BLaER1 (cell line): ENCODE measurements around the gene KAT2B.

Source experiments
- H3K27ac ChIP-seq: shearing (Covaris generic); formaldehyde crosslinking; 2 replicates; pipeline ENCODE4 v1.8.1; 2022
- H3K27me3 ChIP-seq: shearing (Covaris generic); formaldehyde crosslinking; 2 replicates; pipeline ENCODE4 v1.8.1; 2022
- H3K36me3 ChIP-seq: shearing (Covaris generic); formaldehyde crosslinking; 2 replicates; pipeline ENCODE4 v1.8.1; 2022
- H3K4me1 ChIP-seq: shearing (Covaris generic); formaldehyde crosslinking; 2 replicates; pipeline ENCODE4 v1.8.1; 2022
- H3K4me2 ChIP-seq: shearing (Covaris generic); formaldehyde crosslinking; 2 replicates; pipeline ENCODE4 v1.8.1; 2022
- H3K4me3 ChIP-seq: shearing (Covaris generic); formaldehyde crosslinking; 2 replicates; pipeline ENCODE4 v1.8.1; 2022
- H3K9ac ChIP-seq: shearing (Covaris generic); formaldehyde crosslinking; 2 replicates; pipeline ENCODE4 v1.8.1; 2022
- H3K9me3 ChIP-seq: shearing (Covaris generic); formaldehyde crosslinking; 2 replicates; pipeline ENCODE4 v1.8.1; 2022
- H4K20me1 ChIP-seq: shearing (Covaris generic); formaldehyde crosslinking; 2 replicates; pipeline ENCODE4 v1.8.1; 2022
- Cebpa-rat ChIP-seq: shearing (Covaris generic); IDR thresholded peaks from 2 replicates; pipeline ENCODE4 v1.8.1; 2022

The KAT2B gene

GRCh38 chr3:20060974-20061685 lies 20.9 kb downstream of the KAT2B start:
- Histone ChIP-seq H3K27me3 (no peaks in the 10 kb centered on the region), H3K4me3 (no peak overlapping the region), H3K9ac (no peak overlapping the region), H3K36me3 (no peaks in the 10 kb centered on the region), H3K27ac (no peak overlapping the region), H3K9me3 (no peaks in the 10 kb centered on the region), H3K4me2 (0 out of 2 replicates have a peak overlapping the region, but pooled peaks have one; percentile 4), H4K20me1 (peaks cover 18% of the 10 kb centered on the region; the same call in 1 of the 2 replicates), H3K4me1 (no peaks in the 10 kb centered on the region; the same call in 1 of the 2 replicates)
- TF ChIP-seq Cebpa-rat = peak; percentile 73; the same call in 1 of the 2 replicates

- no peaks in the 10 kb centered on the region for H3K36me3 ChIP-seq
- H3K9ac ChIP-seq = no peak overlapping the region
- H3K9me3 ChIP-seq = no peaks in the 10 kb centered on the region
- TF ChIP-seq Cebpa-rat = no peak
- no peak overlapping the region for H3K27ac ChIP-seq
- H3K4me2 ChIP-seq = no peak overlapping the region
- H3K4me3 ChIP-seq = no peak overlapping the region
- H3K4me1 ChIP-seq = no peaks in the 10 kb centered on the region; the same call in 1 of the 2 replicates
- H3K27me3 ChIP-seq = no peaks in the 10 kb centered on the region
- peaks cover 18% of the 10 kb centered on the region; the same call in 1 of the 2 replicates for H4K20me1 ChIP-seq
These were observed 22.8 kb downstream of the KAT2B start for GRCh38 chr3:20062996-20063395.

GRCh38 chr3:20064387-20064786 lies 24.1 kb downstream of the KAT2B start:
- no peak overlapping the region for H3K4me3 ChIP-seq
- no peak overlapping the region for H3K27ac ChIP-seq
- H3K4me2 ChIP-seq = no peak overlapping the region
- no peaks in the 10 kb centered on the region for H3K27me3 ChIP-seq
- H3K9me3 ChIP-seq = no peaks in the 10 kb centered on the region
- no peak for TF ChIP-seq Cebpa-rat
- peaks cover 18% of the 10 kb centered on the region; the same call in 1 of the 2 replicates for H4K20me1 ChIP-seq
- no peaks in the 10 kb centered on the region; the same call in 1 of the 2 replicates for H3K4me1 ChIP-seq
- no peaks in the 10 kb centered on the region for H3K36me3 ChIP-seq
- no peak overlapping the region for H3K9ac ChIP-seq

GRCh38 chr3:20064796-20065564 lies 24.7 kb downstream of the KAT2B start:
- Histone ChIP-seq H3K4me3 (no peak overlapping the region), H3K9me3 (no peaks in the 10 kb centered on the region), H3K9ac (no peak overlapping the region), H3K27ac (no peak overlapping the region), H3K4me1 (no peaks in the 10 kb centered on the region; the same call in 1 of the 2 replicates), H4K20me1 (peaks cover 18% of the 10 kb centered on the region; the same call in 1 of the 2 replicates), H3K4me2 (no peak overlapping the region), H3K27me3 (no peaks in the 10 kb centered on the region), H3K36me3 (no peaks in the 10 kb centered on the region)
- no peak for TF ChIP-seq Cebpa-rat

- no peak overlapping the region for H3K4me3 ChIP-seq
- H3K9ac ChIP-seq = no peak overlapping the region
- no peaks in the 10 kb centered on the region for H3K36me3 ChIP-seq
- no peak overlapping the region for H3K27ac ChIP-seq
- no peak overlapping the region for H3K4me2 ChIP-seq
- H4K20me1 ChIP-seq = peaks cover 18% of the 10 kb centered on the region; the same call in 1 of the 2 replicates
- H3K4me1 ChIP-seq = no peaks in the 10 kb centered on the region; the same call in 1 of the 2 replicates
- no peak for TF ChIP-seq Cebpa-rat
- H3K9me3 ChIP-seq = no peaks in the 10 kb centered on the region
- no peaks in the 10 kb centered on the region for H3K27me3 ChIP-seq
These were observed 25.8 kb downstream of the KAT2B start for GRCh38 chr3:20066079-20066478.

- H3K27me3 ChIP-seq = no peaks in the 10 kb centered on the region
- no peak overlapping the region for H3K4me2 ChIP-seq
- H3K4me1 ChIP-seq = no peaks in the 10 kb centered on the region
- H3K27ac ChIP-seq = no peak overlapping the region
- no peak for TF ChIP-seq Cebpa-rat
- H3K9me3 ChIP-seq = no peaks in the 10 kb centered on the region
- peaks cover 18% of the 10 kb centered on the region; the same call in 1 of the 2 replicates for H4K20me1 ChIP-seq
- H3K4me3 ChIP-seq = no peak overlapping the region
- no peak overlapping the region for H3K9ac ChIP-seq
- H3K36me3 ChIP-seq = 0 out of 2 replicates have a peak, but pooled peaks cover 6% of the 10 kb centered on the region
These were observed 26.8 kb downstream of the KAT2B start for GRCh38 chr3:20066850-20067617.

GRCh38 chr3:20068512-20069177 lies 28.4 kb downstream of the KAT2B start:
- H3K4me3 ChIP-seq = no peak overlapping the region
- H3K9ac ChIP-seq = no peak overlapping the region
- H3K9me3 ChIP-seq = no peaks in the 10 kb centered on the region
- TF ChIP-seq Cebpa-rat = no peak
- H3K4me2 ChIP-seq = no peak overlapping the region
- H3K27ac ChIP-seq = no peak overlapping the region
- H3K27me3 ChIP-seq = no peaks in the 10 kb centered on the region
- no peaks in the 10 kb centered on the region for H3K4me1 ChIP-seq
- H3K36me3 ChIP-seq = 0 out of 2 replicates have a peak, but pooled peaks cover 12% of the 10 kb centered on the region
- H4K20me1 ChIP-seq = peaks cover 18% of the 10 kb centered on the region; the same call in 1 of the 2 replicates

GRCh38 chr3:20069178-20069532 lies 28.9 kb downstream of the KAT2B start:
- Histone ChIP-seq H3K27ac (no peak overlapping the region), H3K4me3 (no peak overlapping the region), H3K36me3 (0 out of 2 replicates have a peak, but pooled peaks cover 12% of the 10 kb centered on the region), H3K4me1 (no peaks in the 10 kb centered on the region), H4K20me1 (peaks cover 18% of the 10 kb centered on the region; the same call in 1 of the 2 replicates), H3K9me3 (no peaks in the 10 kb centered on the region), H3K27me3 (no peaks in the 10 kb centered on the region), H3K9ac (no peak overlapping the region), H3K4me2 (no peak overlapping the region)
- TF ChIP-seq Cebpa-rat = no peak

GRCh38 chr3:20071175-20071574 lies 30.9 kb downstream of the KAT2B start:
- no peaks in the 10 kb centered on the region for H3K9me3 ChIP-seq
- H3K9ac ChIP-seq = no peak overlapping the region
- H3K4me1 ChIP-seq = no peaks in the 10 kb centered on the region
- H3K4me2 ChIP-seq = no peak overlapping the region
- 0 out of 2 replicates have a peak, but pooled peaks cover 12% of the 10 kb centered on the region for H3K36me3 ChIP-seq
- H4K20me1 ChIP-seq = no peaks in the 10 kb centered on the region
- no peak for TF ChIP-seq Cebpa-rat
- H3K4me3 ChIP-seq = no peak overlapping the region
- no peak overlapping the region for H3K27ac ChIP-seq
- no peaks in the 10 kb centered on the region for H3K27me3 ChIP-seq
